ENCODE data around the gene IFT57.

IFT57 gene

GRCh38 chr3:108133858-108134554 lies 88.2 kb downstream of the IFT57 start:
- no peak for TF ChIP-seq RAD21 (IDR thresholded peaks at IDR 0.05; ENCODE audit: low read depth)
- TF ChIP-seq TCF12 (IDR thresholded peaks at IDR 0.05; ENCODE audit: low read depth): no peak
- TF ChIP-seq USF1 (IDR thresholded peaks at IDR 0.05): no peak
- TF ChIP-seq MAX (IDR thresholded peaks at IDR 0.05): no peak
- TF ChIP-seq, protein P1, sequence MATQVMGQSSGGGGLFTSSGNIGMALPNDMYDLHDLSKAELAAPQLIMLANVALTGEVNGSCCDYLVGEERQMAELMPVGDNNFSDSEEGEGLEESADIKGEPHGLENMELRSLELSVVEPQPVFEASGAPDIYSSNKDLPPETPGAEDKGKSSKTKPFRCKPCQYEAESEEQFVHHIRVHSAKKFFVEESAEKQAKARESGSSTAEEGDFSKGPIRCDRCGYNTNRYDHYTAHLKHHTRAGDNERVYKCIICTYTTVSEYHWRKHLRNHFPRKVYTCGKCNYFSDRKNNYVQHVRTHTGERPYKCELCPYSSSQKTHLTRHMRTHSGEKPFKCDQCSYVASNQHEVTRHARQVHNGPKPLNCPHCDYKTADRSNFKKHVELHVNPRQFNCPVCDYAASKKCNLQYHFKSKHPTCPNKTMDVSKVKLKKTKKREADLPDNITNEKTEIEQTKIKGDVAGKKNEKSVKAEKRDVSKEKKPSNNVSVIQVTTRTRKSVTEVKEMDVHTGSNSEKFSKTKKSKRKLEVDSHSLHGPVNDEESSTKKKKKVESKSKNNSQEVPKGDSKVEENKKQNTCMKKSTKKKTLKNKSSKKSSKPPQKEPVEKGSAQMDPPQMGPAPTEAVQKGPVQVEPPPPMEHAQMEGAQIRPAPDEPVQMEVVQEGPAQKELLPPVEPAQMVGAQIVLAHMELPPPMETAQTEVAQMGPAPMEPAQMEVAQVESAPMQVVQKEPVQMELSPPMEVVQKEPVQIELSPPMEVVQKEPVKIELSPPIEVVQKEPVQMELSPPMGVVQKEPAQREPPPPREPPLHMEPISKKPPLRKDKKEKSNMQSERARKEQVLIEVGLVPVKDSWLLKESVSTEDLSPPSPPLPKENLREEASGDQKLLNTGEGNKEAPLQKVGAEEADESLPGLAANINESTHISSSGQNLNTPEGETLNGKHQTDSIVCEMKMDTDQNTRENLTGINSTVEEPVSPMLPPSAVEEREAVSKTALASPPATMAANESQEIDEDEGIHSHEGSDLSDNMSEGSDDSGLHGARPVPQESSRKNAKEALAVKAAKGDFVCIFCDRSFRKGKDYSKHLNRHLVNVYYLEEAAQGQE (IDR thresholded peaks at IDR 0.05; ENCODE audit: low read depth): no peak
- TF ChIP-seq ZBTB7A (IDR thresholded peaks at IDR 0.05; ENCODE audit: low read depth): no peak
- no peak for TF ChIP-seq FOXM1 (IDR thresholded peaks at IDR 0.05; ENCODE audit: borderline replicate concordance, low read depth)
- no peak for TF ChIP-seq CREB1 (IDR thresholded peaks at IDR 0.05; ENCODE audit: low read depth)
- no peak for TF ChIP-seq TEAD4 (IDR thresholded peaks at IDR 0.05)
- no peak for TF ChIP-seq CEBPB (IDR thresholded peaks at IDR 0.05)
- no peak for TF ChIP-seq NFIC (IDR thresholded peaks at IDR 0.05)
- no peak for TF ChIP-seq TAF1 (IDR thresholded peaks at IDR 0.05; ENCODE audit: low read depth)
- no peak for TF ChIP-seq EP300 (IDR thresholded peaks at IDR 0.05; ENCODE audit: borderline replicate concordance)
- TF ChIP-seq YY1 (IDR thresholded peaks at IDR 0.05; ENCODE audit: low read depth): no peak
- no peak for TF ChIP-seq EGR1 (IDR thresholded peaks at IDR 0.05)

- TF ChIP-seq EP300 (IDR thresholded peaks at IDR 0.05; ENCODE audit: borderline replicate concordance) (no peak), CEBPB (IDR thresholded peaks at IDR 0.05) (no peak), EGR1 (IDR thresholded peaks at IDR 0.05) (no peak), TCF12 (IDR thresholded peaks at IDR 0.05; ENCODE audit: low read depth) (no peak), TEAD4 (IDR thresholded peaks at IDR 0.05) (no peak), RAD21 (IDR thresholded peaks at IDR 0.05; ENCODE audit: low read depth) (no peak), TAF1 (IDR thresholded peaks at IDR 0.05; ENCODE audit: low read depth) (no peak), FOXM1 (IDR thresholded peaks at IDR 0.05; ENCODE audit: borderline replicate concordance, low read depth) (no peak), NFIC (IDR thresholded peaks at IDR 0.05) (no peak), CREB1 (IDR thresholded peaks at IDR 0.05; ENCODE audit: low read depth) (no peak), MAX (IDR thresholded peaks at IDR 0.05) (no peak), ZBTB7A (IDR thresholded peaks at IDR 0.05; ENCODE audit: low read depth) (no peak), YY1 (IDR thresholded peaks at IDR 0.05; ENCODE audit: low read depth) (no peak), USF1 (IDR thresholded peaks at IDR 0.05) (no peak)
- TF ChIP-seq, protein P1 (IDR thresholded peaks at IDR 0.05; ENCODE audit: low read depth): no peak
These were observed 89.2 kb downstream of the IFT57 start for GRCh38 chr3:108133048-108133369.

DNA sequence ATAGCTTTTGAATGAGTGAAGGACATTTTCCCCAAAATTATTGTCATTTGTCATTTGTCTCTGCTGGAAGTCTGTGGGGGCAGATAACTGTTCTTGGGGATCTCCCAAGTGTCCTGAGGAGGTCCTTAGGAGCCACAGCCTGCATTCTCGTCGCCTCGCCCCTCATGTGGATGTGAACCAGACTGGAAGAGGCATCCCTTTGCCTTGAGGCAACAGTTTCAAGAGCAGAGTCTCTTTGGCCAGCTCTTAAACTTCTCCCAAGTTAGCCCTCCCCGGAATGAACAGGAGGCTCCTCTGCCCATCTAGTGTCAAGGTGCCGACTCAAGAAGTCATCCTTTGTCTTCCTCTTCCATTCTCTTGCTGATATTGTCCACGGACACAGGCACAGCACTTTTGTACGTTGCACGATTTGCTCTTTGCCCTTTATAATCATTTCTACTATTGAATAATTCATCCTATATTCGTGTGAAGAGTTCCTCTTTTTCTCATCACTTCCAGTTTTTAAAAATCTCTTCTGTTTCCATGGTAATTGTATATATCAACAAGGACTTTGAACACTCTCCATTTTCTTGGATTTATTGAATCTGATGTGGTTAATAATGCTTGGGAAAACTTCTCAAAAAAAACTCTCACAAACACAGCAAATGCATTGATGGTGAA lies 90.6 kb downstream of the IFT57 start:
- TF ChIP-seq CEBPB (IDR thresholded peaks at IDR 0.05) (no peak), CREB1 (IDR thresholded peaks at IDR 0.05; ENCODE audit: low read depth) (no peak), EP300 (IDR thresholded peaks at IDR 0.05; ENCODE audit: borderline replicate concordance) (no peak), ZBTB7A (IDR thresholded peaks at IDR 0.05; ENCODE audit: low read depth) (no peak), RAD21 (IDR thresholded peaks at IDR 0.05; ENCODE audit: low read depth) (no peak), USF1 (IDR thresholded peaks at IDR 0.05) (no peak), TEAD4 (IDR thresholded peaks at IDR 0.05) (no peak), NFIC (IDR thresholded peaks at IDR 0.05) (no peak), TCF12 (IDR thresholded peaks at IDR 0.05; ENCODE audit: low read depth) (no peak), TAF1 (IDR thresholded peaks at IDR 0.05; ENCODE audit: low read depth) (no peak), FOXM1 (IDR thresholded peaks at IDR 0.05; ENCODE audit: borderline replicate concordance, low read depth) (no peak), MAX (IDR thresholded peaks at IDR 0.05) (no peak), YY1 (IDR thresholded peaks at IDR 0.05; ENCODE audit: low read depth) (no peak), EGR1 (IDR thresholded peaks at IDR 0.05) (no peak)
- TF ChIP-seq, protein P1 (IDR thresholded peaks at IDR 0.05; ENCODE audit: low read depth): no peak

All from Ishikawa (cell line).